HUES6 (cell line): ENCODE measurements around the gene NFKBIA.
"Not testable (repeated sequence)": the region's sequence is repeated elsewhere in the genome, so short reads cannot be mapped to it uniquely, and the experiment has no call there.

Experiments used
- H3K27ac ChIP-seq: 2 replicates; pipeline ENCODE4 v1.7.0; 2013; ENCODE audit warnings: low read depth, mild to moderate bottlenecking, low read length, inconsistent platforms
- H3K27me3 ChIP-seq: 2 replicates; pipeline ENCODE4 v1.6.1; 2013; ENCODE audit warnings: low read length; ENCODE audit not compliant: control insufficient read depth, insufficient read depth
- H3K36me3 ChIP-seq: 2 replicates; pipeline ENCODE4 v1.6.1; 2013; ENCODE audit warnings: low read length; ENCODE audit not compliant: control insufficient read depth, insufficient read depth
- H3K4me1 ChIP-seq: 2 replicates; pipeline ENCODE4 v1.6.1; 2013; ENCODE audit warnings: low read length; ENCODE audit not compliant: control insufficient read depth, insufficient read depth
- H3K4me3 ChIP-seq: 2 replicates; pipeline ENCODE4 v1.5.1; 2013; ENCODE audit warnings: low read depth, low read length
- H3K9ac ChIP-seq: one replicate; pipeline ENCODE4 v1.6.1; 2013; ENCODE audit warnings: mild to moderate bottlenecking, low read length
- H3K9me3 ChIP-seq: 2 replicates; pipeline ENCODE4 v1.6.1; 2013; ENCODE audit warnings: low read depth, low read length; ENCODE audit not compliant: control insufficient read depth, insufficient read depth

NFKBIA gene

GRCh38 chr14:35388656-35389314, 15.8 kb downstream of the NFKBIA start:
- no peak overlapping the region for H3K9ac ChIP-seq
- peaks cover 27% of the 10 kb centered on the region for H3K4me1 ChIP-seq
- no peaks in the 10 kb centered on the region for H3K36me3 ChIP-seq
- H3K4me3 ChIP-seq: no peak overlapping the region
- H3K27me3 ChIP-seq: no peaks in the 10 kb centered on the region
- no peak overlapping the region for H3K27ac ChIP-seq
- no peaks in the 10 kb centered on the region for H3K9me3 ChIP-seq

GRCh38 chr14:35387713-35388579, 16.6 kb downstream of the NFKBIA start:
- Histone ChIP-seq H3K4me3 (no peak overlapping the region), H3K9ac (no peak overlapping the region), H3K27ac (no peak overlapping the region), H3K4me1 (peaks cover 27% of the 10 kb centered on the region), H3K36me3 (no peaks in the 10 kb centered on the region), H3K9me3 (no peaks in the 10 kb centered on the region), H3K27me3 (no peaks in the 10 kb centered on the region)

GRCh38 chr14:35387219-35387618, 17.3 kb downstream of the NFKBIA start:
- no peak overlapping the region for H3K4me3 ChIP-seq
- H3K27me3 ChIP-seq: no peaks in the 10 kb centered on the region
- no peaks in the 10 kb centered on the region for H3K36me3 ChIP-seq
- H3K27ac ChIP-seq: no peak overlapping the region
- no peaks in the 10 kb centered on the region for H3K9me3 ChIP-seq
- H3K9ac ChIP-seq: no peak overlapping the region
- peaks cover 27% of the 10 kb centered on the region for H3K4me1 ChIP-seq

GRCh38 chr14:35386673-35387125, 17.9 kb downstream of the NFKBIA start:
- no peak overlapping the region for H3K27ac ChIP-seq
- no peak overlapping the region for H3K4me3 ChIP-seq
- no peaks in the 10 kb centered on the region for H3K27me3 ChIP-seq
- H3K4me1 ChIP-seq: peaks cover 27% of the 10 kb centered on the region
- no peaks in the 10 kb centered on the region for H3K9me3 ChIP-seq
- no peak overlapping the region for H3K9ac ChIP-seq
- no peaks in the 10 kb centered on the region for H3K36me3 ChIP-seq

GRCh38 chr14:35385042-35385839, 19.3 kb downstream of the NFKBIA start:
- Histone ChIP-seq H3K36me3 (no peaks in the 10 kb centered on the region), H3K9ac (no peak overlapping the region), H3K9me3 (no peaks in the 10 kb centered on the region), H3K4me1 (peaks cover 19% of the 10 kb centered on the region), H3K27me3 (no peaks in the 10 kb centered on the region), H3K27ac (no peak overlapping the region), H3K4me3 (no peak overlapping the region)

- H3K4me3 ChIP-seq: no peak overlapping the region
- H3K27ac ChIP-seq: no peak overlapping the region
- H3K36me3 ChIP-seq: no peaks in the 10 kb centered on the region
- no peaks in the 10 kb centered on the region for H3K27me3 ChIP-seq
- no peak overlapping the region for H3K9ac ChIP-seq
- no peaks in the 10 kb centered on the region for H3K9me3 ChIP-seq
- H3K4me1 ChIP-seq: peaks cover 18% of the 10 kb centered on the region
These were observed 20.0 kb downstream of the NFKBIA start for GRCh38 chr14:35384455-35385041.

GRCh38 chr14:35383569-35384454, 20.7 kb downstream of the NFKBIA start:
- no peaks in the 10 kb centered on the region for H3K27me3 ChIP-seq
- no peak overlapping the region for H3K4me3 ChIP-seq
- H3K27ac ChIP-seq: no peak overlapping the region
- H3K4me1 ChIP-seq: peaks cover 18% of the 10 kb centered on the region
- no peaks in the 10 kb centered on the region for H3K36me3 ChIP-seq
- no peaks in the 10 kb centered on the region for H3K9me3 ChIP-seq
- H3K9ac ChIP-seq: no peak overlapping the region

GRCh38 chr14:35380794-35381193, 23.8 kb downstream of the NFKBIA start:
- Histone ChIP-seq H3K4me3 (no peak overlapping the region), H3K36me3 (no peaks in the 10 kb centered on the region), H3K4me1 (peaks cover 17% of the 10 kb centered on the region), H3K9ac (no peak overlapping the region), H3K9me3 (no peaks in the 10 kb centered on the region), H3K27ac (no peak overlapping the region), H3K27me3 (no peaks in the 10 kb centered on the region)

GRCh38 chr14:35379234-35379933, 25.2 kb downstream of the NFKBIA start:
- H3K27ac ChIP-seq, H3K27me3 ChIP-seq, H3K36me3 ChIP-seq, H3K4me3 ChIP-seq, H3K9ac ChIP-seq, H3K9me3 ChIP-seq, H3K4me1 ChIP-seq: not testable (repeated sequence)
